H9 (cell line): ENCODE results near the gene RUNX2. TPM values are rescaled to one million over a fixed set of nuclear protein-coding genes. Genes with fewer than 3 reads are reported as not detected.

Experiments
- DNase-seq: peaks from one replicate; pipeline ENCODE4 v3.0.0-alpha.2; 2017
- H2AFZ ChIP-seq: one replicate; pipeline ENCODE4 v1.6.1; 2013; ENCODE audit warnings: mild to moderate bottlenecking, low read length, control low read depth, moderate library complexity
- H2AK5ac ChIP-seq: 2 replicates; pipeline ENCODE4 v1.6.1; 2013; ENCODE audit warnings: low read length, control low read depth, mixed read lengths; ENCODE audit not compliant: insufficient read length
- H2BK120ac ChIP-seq: one replicate; pipeline ENCODE4 v1.6.1; 2013; ENCODE audit warnings: low read depth, mild to moderate bottlenecking, low read length, control low read depth, inconsistent platforms; ENCODE audit not compliant: poor library complexity, severe bottlenecking
- H2BK12ac ChIP-seq: 2 replicates; pipeline ENCODE4 v1.6.1; 2013; ENCODE audit warnings: low read length, control low read depth, mixed read lengths, low read depth; ENCODE audit not compliant: insufficient read length
- H2BK15ac ChIP-seq: 2 replicates; pipeline ENCODE4 v1.6.1; 2013; ENCODE audit warnings: low read depth, low read length, control low read depth
- H2BK20ac ChIP-seq: one replicate; pipeline ENCODE4 v1.6.1; 2013; ENCODE audit warnings: low read depth, mild to moderate bottlenecking, low read length, control low read depth, inconsistent platforms; ENCODE audit not compliant: poor library complexity, severe bottlenecking
- H2BK5ac ChIP-seq: 2 replicates; pipeline ENCODE4 v1.6.1; 2013; ENCODE audit warnings: low read length, control low read depth, mixed read lengths; ENCODE audit not compliant: insufficient read length
- H3K14ac ChIP-seq: 2 replicates; pipeline ENCODE4 v1.6.1; 2013; ENCODE audit warnings: low read length, control low read depth; ENCODE audit not compliant: insufficient read depth
- H3K18ac ChIP-seq: 2 replicates; pipeline ENCODE4 v1.6.1; 2013; ENCODE audit warnings: low read depth, mild to moderate bottlenecking, mixed read lengths, low read length, control low read depth; ENCODE audit not compliant: insufficient read length
- H3K23ac ChIP-seq: 2 replicates; pipeline ENCODE4 v1.6.1; 2013; ENCODE audit warnings: low read length, control low read depth, mixed read lengths, low read depth; ENCODE audit not compliant: insufficient read length
- H3K23me2 ChIP-seq: 2 replicates; pipeline ENCODE4 v1.6.1; 2013; ENCODE audit warnings: low read depth, mild to moderate bottlenecking, mixed read lengths, low read length, control low read depth; ENCODE audit not compliant: insufficient read length, poor library complexity, severe bottlenecking
- H3K27ac ChIP-seq: 2 replicates; pipeline ENCODE4 v1.5.1; 2013; ENCODE audit warnings: low read length, control low read depth, mixed read lengths, low read depth; ENCODE audit not compliant: insufficient read length
- H3K27me3 ChIP-seq: 2 replicates; pipeline ENCODE4 v1.6.1; 2013; ENCODE audit warnings: low read length, control low read depth, inconsistent platforms; ENCODE audit not compliant: insufficient read depth
- H3K4ac ChIP-seq: 2 replicates; pipeline ENCODE4 v1.6.1; 2013; ENCODE audit warnings: low read depth, mild to moderate bottlenecking, control low read depth, inconsistent platforms, low read length, moderate library complexity
- H3K4me1 ChIP-seq: 2 replicates; pipeline ENCODE4 v1.6.1; 2013; ENCODE audit warnings: low read length, control low read depth, inconsistent platforms; ENCODE audit not compliant: insufficient read depth
- H3K4me2 ChIP-seq: 2 replicates; pipeline ENCODE4 v1.6.1; 2013; ENCODE audit warnings: low read length, control low read depth, mixed read lengths; ENCODE audit not compliant: insufficient read length, insufficient read depth
- H3K56ac ChIP-seq: 2 replicates; pipeline ENCODE4 v1.6.1; 2013; ENCODE audit warnings: low read depth, mild to moderate bottlenecking, mixed read lengths, low read length, control low read depth; ENCODE audit not compliant: insufficient read length
- H3K79me1 ChIP-seq: 2 replicates; pipeline ENCODE4 v1.6.1; 2013; ENCODE audit warnings: low read depth, mild to moderate bottlenecking, moderate library complexity, low read length, control low read depth, inconsistent platforms; ENCODE audit not compliant: insufficient read depth, poor library complexity, severe bottlenecking
- H3K79me2 ChIP-seq: 2 replicates; pipeline ENCODE4 v1.6.1; 2013; ENCODE audit warnings: low read length, control low read depth, inconsistent platforms; ENCODE audit not compliant: insufficient read depth
- H3K9ac ChIP-seq: 2 replicates; pipeline ENCODE4 v1.6.1; 2013; ENCODE audit warnings: low read length, control low read depth, mixed read lengths; ENCODE audit not compliant: insufficient read length; ENCODE audit errors: extremely low read depth
- H3K9me3 ChIP-seq: one replicate; pipeline ENCODE4 v1.6.1; 2013; ENCODE audit warnings: low read depth, low read length, inconsistent platforms; ENCODE audit not compliant: control insufficient read depth
- H3T11ph ChIP-seq: one replicate; pipeline ENCODE4 v1.6.1; 2013; ENCODE audit warnings: mild to moderate bottlenecking, low read length, control low read depth, inconsistent platforms
- H4K20me1 ChIP-seq: one replicate; pipeline ENCODE4 v1.6.1; 2013; ENCODE audit not compliant: control insufficient read depth, insufficient read length, insufficient read depth
- H4K5ac ChIP-seq: 2 replicates; pipeline ENCODE4 v1.6.1; 2013; ENCODE audit warnings: low read depth, mild to moderate bottlenecking, mixed read lengths, low read length, control low read depth; ENCODE audit not compliant: insufficient read length
- H4K8ac ChIP-seq: replicated peaks from 2 replicates; pipeline ENCODE4 v1.6.1; 2013; ENCODE audit warnings: low read length, control low read depth, mixed read lengths, low read depth; ENCODE audit not compliant: insufficient read length
- H4K91ac ChIP-seq: 2 replicates; pipeline ENCODE4 v1.6.1; 2013; ENCODE audit warnings: low read depth, mild to moderate bottlenecking, moderate library complexity, mixed read lengths, low read length, control low read depth; ENCODE audit not compliant: insufficient read length
- H3K27ac Mint-ChIP-seq, 3 experiments: 2 replicates in 2 of 3; 3 replicates in 1 of 3; pipeline ENCODE4 v1.8.0; 2020 to 2021; ENCODE audit warnings: mixed read lengths in 3 of 3, mild to moderate bottlenecking in 1 of 3, moderate library complexity in 1 of 3
- H3K27me3 Mint-ChIP-seq: 2 replicates; pipeline ENCODE4 v1.8.0; 2021; ENCODE audit warnings: low read depth, mild to moderate bottlenecking, moderate library complexity, mixed read lengths
- H3K36me3 Mint-ChIP-seq, 3 experiments: 2 replicates in 2 of 3; 3 replicates in 1 of 3; pipeline ENCODE4 v1.8.0; 2020 to 2021; ENCODE audit warnings: low read depth in 3 of 3, mixed read lengths in 3 of 3; ENCODE audit not compliant: insufficient read depth in 1 of 3
- H3K4me1 Mint-ChIP-seq, 2 experiments: 2 replicates each; pipeline ENCODE4 v1.8.0; 2020; ENCODE audit warnings: mixed read lengths in 2 of 2
- H3K4me3 Mint-ChIP-seq, 2 experiments: 2 replicates in 1 of 2; 3 replicates in 1 of 2; pipeline ENCODE4 v1.8.0; 2020 to 2021; ENCODE audit warnings: mild to moderate bottlenecking in 2 of 2, mixed read lengths in 2 of 2, moderate library complexity in 1 of 2
- H3K9me3 Mint-ChIP-seq, 2 experiments: 2 replicates in 1 of 2; 3 replicates in 1 of 2; pipeline ENCODE4 v1.8.0; 2020; ENCODE audit warnings: mild to moderate bottlenecking in 2 of 2, mixed read lengths in 2 of 2, moderate library complexity in 1 of 2
- WGBS: extraction: QIAGEN DNeasy Blood & Tissue Kit; methylation state at CpG from one replicate; pipeline ENCODE4 v1.1.7; 2013; ENCODE audit warnings: missing lambda C conversion rate, low lambda C conversion rate, mixed read lengths; ENCODE audit not compliant: insufficient read length; ENCODE audit errors: extremely low coverage; 5-methylcytosine and 5-hydroxymethylcytosine counted together
- total RNA-seq: library from RNA; stranded (reverse); gene quantifications from 2 replicates; pipeline ENCODE4 v1.2.1, GENCODE V29; 2021
- TF ChIP-seq, protein P1 (sequence below): fragments of 200-600 bp; sonication (generic); conservative IDR thresholded peaks from 3 replicates; pipeline ENCODE4 v1.8.0; 2021; ENCODE audit warnings: antibody characterized with exemption, mild to moderate bottlenecking

Gene RUNX2
- total RNA-seq, 1 experiment from 2014 or later = 0.15 TPM

GRCh38 chr6:45710304-45710821, 382.2 kb downstream of the RUNX2 start:
- Mint-ChIP-seq H3K4me3 (no peak overlapping the region), H3K27me3 (no peaks in the 10 kb centered on the region), H3K27ac (no peak overlapping the region), H3K9me3 (no peaks in the 10 kb centered on the region), H3K36me3 (no peaks in the 10 kb centered on the region), H3K4me1 (peaks cover 8% of the 10 kb centered on the region in 2 experiments)
- Histone ChIP-seq H3K79me1 (no peaks in the 10 kb centered on the region), H2AFZ (no peak overlapping the region), H3K18ac (no peak overlapping the region), H3K27me3 (no peaks in the 10 kb centered on the region; the same call in 1 of the 2 replicates), H3K9me3 (no peaks in the 10 kb centered on the region), H2BK20ac (no peak overlapping the region), H4K91ac (no peak overlapping the region), H3K27ac (no peak overlapping the region), H3K4ac (no peak overlapping the region), H3K79me2 (no peaks in the 10 kb centered on the region), H2BK5ac (no peak overlapping the region), H2AK5ac (no peak overlapping the region), H2BK15ac (no peak overlapping the region), H4K20me1 (no peaks in the 10 kb centered on the region), H3K14ac (no peak overlapping the region; the same call in 1 of the 2 replicates), H3K56ac (no peak overlapping the region), H3K9ac (no peak overlapping the region), H3T11ph (no peak overlapping the region), H3K23me2 (no peaks in the 10 kb centered on the region), H2BK120ac (no peak overlapping the region), H3K23ac (no peak overlapping the region), H3K4me2 (no peak overlapping the region), H4K8ac (no peak overlapping the region), H4K5ac (no peak overlapping the region), H3K4me1 (no peaks in the 10 kb centered on the region), H2BK12ac (no peak overlapping the region)
- TF ChIP-seq, protein P1, sequence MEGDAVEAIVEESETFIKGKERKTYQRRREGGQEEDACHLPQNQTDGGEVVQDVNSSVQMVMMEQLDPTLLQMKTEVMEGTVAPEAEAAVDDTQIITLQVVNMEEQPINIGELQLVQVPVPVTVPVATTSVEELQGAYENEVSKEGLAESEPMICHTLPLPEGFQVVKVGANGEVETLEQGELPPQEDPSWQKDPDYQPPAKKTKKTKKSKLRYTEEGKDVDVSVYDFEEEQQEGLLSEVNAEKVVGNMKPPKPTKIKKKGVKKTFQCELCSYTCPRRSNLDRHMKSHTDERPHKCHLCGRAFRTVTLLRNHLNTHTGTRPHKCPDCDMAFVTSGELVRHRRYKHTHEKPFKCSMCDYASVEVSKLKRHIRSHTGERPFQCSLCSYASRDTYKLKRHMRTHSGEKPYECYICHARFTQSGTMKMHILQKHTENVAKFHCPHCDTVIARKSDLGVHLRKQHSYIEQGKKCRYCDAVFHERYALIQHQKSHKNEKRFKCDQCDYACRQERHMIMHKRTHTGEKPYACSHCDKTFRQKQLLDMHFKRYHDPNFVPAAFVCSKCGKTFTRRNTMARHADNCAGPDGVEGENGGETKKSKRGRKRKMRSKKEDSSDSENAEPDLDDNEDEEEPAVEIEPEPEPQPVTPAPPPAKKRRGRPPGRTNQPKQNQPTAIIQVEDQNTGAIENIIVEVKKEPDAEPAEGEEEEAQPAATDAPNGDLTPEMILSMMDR = no peak
- no peak for DNase-seq
- WGBS = no CpG with 5 or more reads among the region's 5 CpGs
